ENCODE data around the gene PDK1.

The PDK1 gene

GRCh38 chr2:172597176-172597842 is 41.4 kb downstream of the PDK1 start:
- no peak for DNase-seq (ENCODE audit: low read depth)

GRCh38 chr2:172599947-172600346 is 44.1 kb downstream of the PDK1 start:
- no peak for DNase-seq (ENCODE audit: low read depth)

GRCh38 chr2:172600557-172601008 is 44.7 kb downstream of the PDK1 start:
- no peak for DNase-seq (ENCODE audit: low read depth)

GRCh38 chr2:172606285-172606684 is 50.4 kb downstream of the PDK1 start:
- DNase-seq (ENCODE audit: low read depth): no peak

GRCh38 chr2:172607379-172607928 is 51.6 kb downstream of the PDK1 start:
- no peak for DNase-seq (ENCODE audit: low read depth)

- no peak for DNase-seq (ENCODE audit: low read depth)
Observed at GRCh38 chr2:172609488-172609887, 53.6 kb downstream of the PDK1 start.

- DNase-seq (ENCODE audit: low read depth): no peak
Observed at GRCh38 chr2:172612051-172612450, 56.2 kb downstream of the PDK1 start.

GRCh38 chr2:172613040-172613439 is 57.1 kb downstream of the PDK1 start:
- no peak for DNase-seq (ENCODE audit: low read depth)

- DNase-seq (ENCODE audit: low read depth): no peak
Observed at GRCh38 chr2:172613615-172614231, 57.8 kb downstream of the PDK1 start.

GRCh38 chr2:172614932-172615331 is 59.0 kb downstream of the PDK1 start:
- no peak for DNase-seq (ENCODE audit: low read depth)

- DNase-seq (ENCODE audit: low read depth): no peak
Observed at GRCh38 chr2:172615727-172616261, 59.9 kb downstream of the PDK1 start.

- no peak for DNase-seq (ENCODE audit: low read depth)
Observed at GRCh38 chr2:172617115-172617514, 61.2 kb downstream of the PDK1 start.

GRCh38 chr2:172623249-172623965 is 67.5 kb downstream of the PDK1 start:
- no peak for DNase-seq (ENCODE audit: low read depth)

- no peak for DNase-seq (ENCODE audit: low read depth)
Observed at GRCh38 chr2:172624996-172625395, 69.1 kb downstream of the PDK1 start.

GRCh38 chr2:172627181-172627580 is 71.3 kb downstream of the PDK1 start:
- DNase-seq (ENCODE audit: low read depth): no peak

GRCh38 chr2:172628085-172628484 is 72.2 kb downstream of the PDK1 start:
- no peak for DNase-seq (ENCODE audit: low read depth)

- no peak for DNase-seq (ENCODE audit: low read depth)
Observed at GRCh38 chr2:172629586-172629985, 73.7 kb downstream of the PDK1 start.

- no peak for DNase-seq (ENCODE audit: low read depth)
Observed at GRCh38 chr2:172630181-172630580, 74.3 kb downstream of the PDK1 start.

- DNase-seq (ENCODE audit: low read depth): no peak
Observed at GRCh38 chr2:172634477-172634876, 78.6 kb downstream of the PDK1 start.

- DNase-seq (ENCODE audit: low read depth): no peak
Observed at GRCh38 chr2:172635548-172635947, 79.7 kb downstream of the PDK1 start.

GRCh38 chr2:172639256-172639655 is 83.4 kb downstream of the PDK1 start:
- no peak for DNase-seq (ENCODE audit: low read depth)

- no peak for DNase-seq (ENCODE audit: low read depth)
Observed at GRCh38 chr2:172639823-172640222, 83.9 kb downstream of the PDK1 start.

GRCh38 chr2:172640389-172640788 is 84.5 kb downstream of the PDK1 start:
- no peak for DNase-seq (ENCODE audit: low read depth)

Data from stimulated activated CD8-positive, alpha-beta memory T cell treated with anti-CD3 and anti-CD28 coated beads, Interleukin-4, amount 100 ng/mL, for 24 hours (primary cell).